Glutamatergic neuron (in vitro differentiated cells): ENCODE measurements around the gene LRP1-AS. TPM values are rescaled to one million over a fixed set of nuclear protein-coding genes. Genes with fewer than 3 reads are reported as not detected.

Experiments used
- DNase-seq: peaks from one replicate; pipeline ENCODE4 v3.0.0; 2022
- H3K27ac Mint-ChIP-seq: one replicate; pipeline ENCODE4 v1.8.0; 2020; ENCODE audit warnings: mild to moderate bottlenecking, mixed read lengths, inconsistent platforms; ENCODE audit not compliant: unreplicated experiment
- H3K27me3 Mint-ChIP-seq: one replicate; pipeline ENCODE4 v1.8.0; 2020; ENCODE audit warnings: mild to moderate bottlenecking, moderate library complexity, mixed read lengths, inconsistent platforms; ENCODE audit not compliant: unreplicated experiment
- H3K36me3 Mint-ChIP-seq: one replicate; pipeline ENCODE4 v1.8.0; 2020; ENCODE audit warnings: mild to moderate bottlenecking, mixed read lengths, inconsistent platforms; ENCODE audit not compliant: unreplicated experiment
- H3K4me1 Mint-ChIP-seq: one replicate; pipeline ENCODE4 v1.8.0; 2020; ENCODE audit warnings: mild to moderate bottlenecking, low read depth, mixed read lengths, inconsistent platforms; ENCODE audit not compliant: unreplicated experiment
- H3K4me3 Mint-ChIP-seq: one replicate; pipeline ENCODE4 v1.8.0; 2020; ENCODE audit warnings: mild to moderate bottlenecking, mixed read lengths, inconsistent platforms; ENCODE audit not compliant: unreplicated experiment
- H3K9me3 Mint-ChIP-seq: one replicate; pipeline ENCODE4 v1.8.0; 2020; ENCODE audit warnings: mild to moderate bottlenecking, moderate library complexity, mixed read lengths, inconsistent platforms; ENCODE audit not compliant: unreplicated experiment
- total RNA-seq: library from RNA; stranded (reverse); fragmentation: NEBNext Ultra II Directional; extraction: Animal tissue kit (Norgen Biotek cat#: 25700); gene quantifications from one replicate; pipeline ENCODE4 v1.2.1, GENCODE V29; 2021; ENCODE audit not compliant: unreplicated experiment
- TF ChIP-seq, protein P1 (sequence below): fragments of 200-600 bp; sonication (generic); IDR thresholded peaks from one replicate; pipeline ENCODE4 v1.5.0; 2021; ENCODE audit not compliant: partially characterized antibody, unreplicated experiment

The LRP1-AS gene
- total RNA-seq, 1 donor from 2014 or later = not detected

- DNase-seq = no peak
- no peak overlapping the region for H3K4me3 Mint-ChIP-seq
- H3K4me1 Mint-ChIP-seq = no peaks in the 10 kb centered on the region
- H3K36me3 Mint-ChIP-seq = peaks cover 9% of the 10 kb centered on the region
- H3K9me3 Mint-ChIP-seq = peaks cover 2% of the 10 kb centered on the region
- no peak overlapping the region for H3K27ac Mint-ChIP-seq
- peaks cover 13% of the 10 kb centered on the region for H3K27me3 Mint-ChIP-seq
- TF ChIP-seq, protein P1, sequence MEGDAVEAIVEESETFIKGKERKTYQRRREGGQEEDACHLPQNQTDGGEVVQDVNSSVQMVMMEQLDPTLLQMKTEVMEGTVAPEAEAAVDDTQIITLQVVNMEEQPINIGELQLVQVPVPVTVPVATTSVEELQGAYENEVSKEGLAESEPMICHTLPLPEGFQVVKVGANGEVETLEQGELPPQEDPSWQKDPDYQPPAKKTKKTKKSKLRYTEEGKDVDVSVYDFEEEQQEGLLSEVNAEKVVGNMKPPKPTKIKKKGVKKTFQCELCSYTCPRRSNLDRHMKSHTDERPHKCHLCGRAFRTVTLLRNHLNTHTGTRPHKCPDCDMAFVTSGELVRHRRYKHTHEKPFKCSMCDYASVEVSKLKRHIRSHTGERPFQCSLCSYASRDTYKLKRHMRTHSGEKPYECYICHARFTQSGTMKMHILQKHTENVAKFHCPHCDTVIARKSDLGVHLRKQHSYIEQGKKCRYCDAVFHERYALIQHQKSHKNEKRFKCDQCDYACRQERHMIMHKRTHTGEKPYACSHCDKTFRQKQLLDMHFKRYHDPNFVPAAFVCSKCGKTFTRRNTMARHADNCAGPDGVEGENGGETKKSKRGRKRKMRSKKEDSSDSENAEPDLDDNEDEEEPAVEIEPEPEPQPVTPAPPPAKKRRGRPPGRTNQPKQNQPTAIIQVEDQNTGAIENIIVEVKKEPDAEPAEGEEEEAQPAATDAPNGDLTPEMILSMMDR = no peak
Measured at GRCh38 chr12:57190821-57191220, 43.4 kb upstream of the LRP1-AS start.

GRCh38 chr12:57190037-57190436 is 42.6 kb upstream of the LRP1-AS start:
- Mint-ChIP-seq H3K4me1 (no peaks in the 10 kb centered on the region), H3K4me3 (no peak overlapping the region), H3K9me3 (peaks cover 2% of the 10 kb centered on the region), H3K27me3 (peaks cover 13% of the 10 kb centered on the region), H3K36me3 (peaks cover 9% of the 10 kb centered on the region), H3K27ac (no peak overlapping the region)
- TF ChIP-seq, protein P1 = no peak
- no peak for DNase-seq

DNA sequence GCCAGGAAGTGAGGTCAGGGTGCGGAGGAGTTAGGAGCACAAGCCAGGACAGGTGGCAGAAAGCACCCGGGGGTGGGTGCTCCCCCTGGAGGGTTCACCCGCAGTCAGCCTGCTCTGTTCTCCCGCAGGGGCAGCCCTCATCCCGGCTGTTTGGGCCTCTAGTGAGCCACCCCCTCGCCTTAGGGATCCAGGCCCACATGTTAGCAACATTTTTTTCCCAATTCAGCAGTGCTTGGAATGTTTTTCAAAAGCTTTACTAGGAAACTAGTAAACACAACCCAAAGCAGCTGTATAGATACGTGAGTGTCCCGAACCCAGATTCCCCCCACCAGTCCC is 40.6 kb upstream of the LRP1-AS start:
- no peak overlapping the region for H3K4me3 Mint-ChIP-seq
- TF ChIP-seq, protein P1 = no peak
- H3K4me1 Mint-ChIP-seq = no peaks in the 10 kb centered on the region
- peaks cover 13% of the 10 kb centered on the region for H3K27me3 Mint-ChIP-seq
- H3K36me3 Mint-ChIP-seq = peaks cover 9% of the 10 kb centered on the region
- peaks cover 2% of the 10 kb centered on the region for H3K9me3 Mint-ChIP-seq
- H3K27ac Mint-ChIP-seq = no peak overlapping the region
- no peak for DNase-seq

DNA sequence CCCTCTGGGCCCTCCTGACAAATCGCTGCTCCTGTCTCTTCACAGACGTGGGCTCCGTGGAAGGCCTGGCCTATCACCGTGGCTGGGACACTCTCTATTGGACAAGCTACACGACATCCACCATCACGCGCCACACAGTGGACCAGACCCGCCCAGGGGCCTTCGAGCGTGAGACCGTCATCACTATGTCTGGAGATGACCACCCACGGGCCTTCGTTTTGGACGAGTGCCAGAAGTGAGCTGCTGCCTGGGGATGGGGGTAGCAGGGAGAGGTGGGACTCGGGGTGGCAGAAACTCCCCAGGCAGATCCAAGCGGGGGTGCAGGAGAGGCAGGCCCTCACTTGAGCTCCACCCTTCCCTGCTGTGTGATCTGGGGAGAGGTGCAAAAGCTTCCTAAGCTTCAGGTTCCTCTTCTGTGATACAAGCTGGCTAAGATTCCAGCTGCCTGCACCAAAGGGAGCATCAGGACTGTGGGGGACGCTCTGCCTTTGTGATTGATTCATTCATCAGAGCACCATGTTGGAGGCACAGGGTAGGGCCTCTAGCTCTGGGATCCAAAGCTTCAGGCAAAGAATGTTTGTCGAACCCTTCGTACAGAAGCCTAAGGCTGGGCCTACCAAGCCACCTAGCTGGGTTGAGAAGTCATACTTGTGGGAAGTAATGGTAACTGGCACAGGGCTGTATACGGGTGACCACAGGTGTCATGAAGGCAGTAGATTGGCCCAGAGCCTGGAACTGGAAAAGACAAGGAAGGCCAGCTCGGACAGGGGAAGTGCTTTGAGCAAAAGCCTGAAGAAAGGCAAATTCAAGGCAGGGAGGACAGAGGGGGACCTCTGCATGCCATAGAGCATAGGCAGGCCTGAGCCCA is 40.0 kb upstream of the LRP1-AS start:
- Mint-ChIP-seq H3K4me3 (no peak overlapping the region), H3K27me3 (peaks cover 11% of the 10 kb centered on the region), H3K27ac (no peak overlapping the region), H3K4me1 (no peaks in the 10 kb centered on the region), H3K36me3 (peaks cover 9% of the 10 kb centered on the region), H3K9me3 (peaks cover 5% of the 10 kb centered on the region)
- no peak for DNase-seq
- TF ChIP-seq, protein P1 = no peak

GRCh38 chr12:57185906-57186508 is 38.6 kb upstream of the LRP1-AS start:
- no peaks in the 10 kb centered on the region for H3K36me3 Mint-ChIP-seq
- H3K4me3 Mint-ChIP-seq = no peak overlapping the region
- H3K27ac Mint-ChIP-seq = no peak overlapping the region
- TF ChIP-seq, protein P1 = no peak
- no peaks in the 10 kb centered on the region for H3K4me1 Mint-ChIP-seq
- peaks cover 3% of the 10 kb centered on the region for H3K27me3 Mint-ChIP-seq
- DNase-seq = no peak
- H3K9me3 Mint-ChIP-seq = peaks cover 5% of the 10 kb centered on the region
